NCI-H146 treated with DMSO at 0.1 percent for 48 hours (cell line): ENCODE data around the gene RGP1.

Source experiments
- DNase-seq: peaks from one replicate; lab custom pipeline; 2025; ENCODE audit not compliant: unreplicated experiment; lab: John Stamatoyannopoulos, UW

Gene RGP1

DNA sequence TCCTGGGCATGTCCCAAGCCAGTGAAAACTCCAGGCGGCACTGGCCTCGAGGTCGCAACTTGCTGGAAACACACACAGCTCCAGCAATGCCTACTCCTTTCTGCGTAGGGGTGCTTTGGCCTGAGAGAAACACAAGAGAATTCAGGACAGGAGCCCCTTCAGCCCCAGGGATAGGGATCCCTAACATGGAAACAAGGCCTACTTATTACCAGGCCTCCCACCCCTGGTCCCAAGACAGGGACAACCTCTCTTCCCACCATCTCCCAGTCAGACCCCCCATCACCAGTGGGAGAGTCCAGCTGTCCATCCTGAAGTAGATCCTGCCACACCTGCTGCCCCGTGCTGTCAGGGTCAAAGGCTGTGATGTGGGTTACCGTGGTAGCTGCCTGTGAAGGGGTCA lies 8.8 kb upstream of the RGP1 start:
- DNase-seq = no peak

DNA sequence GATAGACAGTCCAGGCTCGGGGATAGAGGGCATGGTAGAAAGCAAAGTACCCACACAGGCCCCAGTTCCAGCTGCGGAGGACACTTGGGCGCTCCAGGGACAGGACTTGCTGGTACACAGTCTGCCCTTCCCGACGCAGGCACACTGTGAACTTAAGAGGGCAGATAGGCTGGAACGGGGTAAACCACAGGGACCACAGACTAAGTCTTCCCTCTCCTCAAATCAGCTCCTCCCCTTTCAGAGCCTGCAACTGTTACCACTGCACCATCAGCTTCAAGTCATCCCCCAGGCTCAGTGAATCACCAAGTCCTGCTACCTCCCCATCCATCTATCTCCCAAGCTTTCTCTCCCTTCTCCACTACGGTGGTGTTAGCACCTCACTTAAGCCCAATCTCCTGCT lies 7.3 kb upstream of the RGP1 start:
- DNase-seq = no peak

DNA sequence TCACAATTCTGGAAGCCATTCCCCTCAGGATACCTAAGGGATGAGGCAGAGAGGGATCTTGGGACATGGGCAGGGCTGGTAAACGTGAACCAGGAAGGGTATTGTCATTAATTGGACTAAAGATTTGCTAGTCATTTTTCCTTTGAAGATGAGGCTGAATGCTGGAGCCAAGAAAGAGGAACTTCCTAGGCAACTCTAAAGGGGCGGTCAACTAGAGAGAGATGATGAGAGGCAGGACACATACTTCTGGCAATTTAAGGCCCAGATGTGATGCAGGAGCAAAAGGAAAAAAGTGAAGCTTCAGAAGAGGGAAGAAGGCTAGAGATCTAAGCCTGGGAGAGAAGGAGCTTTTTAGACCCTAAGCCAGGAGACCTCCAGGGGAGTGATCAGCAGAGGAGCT lies 5.6 kb upstream of the RGP1 start:
- DNase-seq = no peak

DNA sequence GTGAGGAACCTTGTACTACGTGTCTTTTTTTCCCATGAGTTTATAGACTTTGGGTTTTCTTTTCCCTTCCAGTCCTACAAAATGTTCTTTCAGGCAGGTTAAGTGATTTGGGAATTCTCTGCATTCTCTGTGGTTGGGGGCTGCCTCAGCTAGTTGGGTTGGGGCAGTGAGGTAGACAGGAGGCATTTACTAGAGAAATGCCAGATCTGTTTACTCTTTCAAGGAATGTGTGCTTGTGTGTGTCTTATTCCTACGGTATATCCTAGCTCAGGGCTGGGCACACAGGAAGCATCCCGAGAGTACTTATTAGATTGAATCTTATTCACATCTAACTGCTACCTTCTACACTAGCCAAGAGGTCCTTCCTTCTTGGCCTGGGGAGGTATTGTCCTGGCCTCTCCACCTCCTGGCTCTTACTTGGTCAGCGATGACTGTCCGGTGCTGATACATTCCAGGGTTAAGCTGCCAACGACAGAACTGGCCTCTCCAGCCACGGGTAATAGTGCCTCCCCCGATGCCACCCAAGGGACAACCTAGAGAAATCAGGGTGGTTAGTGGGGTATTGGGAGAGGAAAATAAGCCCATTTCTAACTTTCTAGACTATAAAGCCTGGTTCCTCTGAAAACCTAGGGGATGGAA lies 5.1 kb upstream of the RGP1 start:
- no peak for DNase-seq

DNA sequence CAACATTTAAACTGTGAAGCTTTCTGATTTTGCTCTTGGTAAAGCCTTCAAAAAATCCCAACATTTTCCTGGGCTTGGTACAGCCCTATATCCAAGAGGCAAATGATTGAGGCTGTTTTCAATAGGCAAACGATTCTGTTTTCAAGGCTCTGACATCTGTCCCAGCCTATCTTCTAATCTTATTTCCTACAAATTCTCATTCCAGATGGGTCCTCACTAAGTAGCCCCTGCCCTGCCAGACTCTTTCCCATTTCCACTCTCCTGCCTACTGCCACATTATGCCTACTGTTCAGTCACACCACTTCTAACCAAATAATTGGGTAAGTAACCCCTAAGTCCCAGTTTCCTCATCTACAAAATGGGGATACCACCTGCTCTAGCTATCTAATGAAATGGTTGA lies 3.5 kb upstream of the RGP1 start:
- no peak for DNase-seq

DNA sequence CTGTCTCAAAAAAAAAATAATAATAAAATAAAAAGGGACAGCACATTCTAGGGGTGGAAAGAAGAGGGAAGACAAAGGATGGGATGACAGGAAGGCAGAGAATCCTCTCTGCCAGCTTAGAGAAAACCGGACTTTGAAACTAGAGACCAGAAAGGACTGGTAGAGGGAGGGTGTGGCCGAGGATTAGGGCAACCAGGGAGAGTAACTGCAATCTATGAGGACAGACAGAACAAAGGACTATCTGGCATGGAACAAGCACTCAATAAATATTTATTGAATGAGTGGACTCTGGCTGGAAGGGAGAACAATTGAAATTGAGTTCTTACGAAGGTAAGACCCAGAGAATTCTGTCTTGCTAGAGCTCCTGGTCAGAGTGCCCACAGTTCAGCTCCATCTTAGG lies 2.5 kb upstream of the RGP1 start:
- DNase-seq = no peak

DNA sequence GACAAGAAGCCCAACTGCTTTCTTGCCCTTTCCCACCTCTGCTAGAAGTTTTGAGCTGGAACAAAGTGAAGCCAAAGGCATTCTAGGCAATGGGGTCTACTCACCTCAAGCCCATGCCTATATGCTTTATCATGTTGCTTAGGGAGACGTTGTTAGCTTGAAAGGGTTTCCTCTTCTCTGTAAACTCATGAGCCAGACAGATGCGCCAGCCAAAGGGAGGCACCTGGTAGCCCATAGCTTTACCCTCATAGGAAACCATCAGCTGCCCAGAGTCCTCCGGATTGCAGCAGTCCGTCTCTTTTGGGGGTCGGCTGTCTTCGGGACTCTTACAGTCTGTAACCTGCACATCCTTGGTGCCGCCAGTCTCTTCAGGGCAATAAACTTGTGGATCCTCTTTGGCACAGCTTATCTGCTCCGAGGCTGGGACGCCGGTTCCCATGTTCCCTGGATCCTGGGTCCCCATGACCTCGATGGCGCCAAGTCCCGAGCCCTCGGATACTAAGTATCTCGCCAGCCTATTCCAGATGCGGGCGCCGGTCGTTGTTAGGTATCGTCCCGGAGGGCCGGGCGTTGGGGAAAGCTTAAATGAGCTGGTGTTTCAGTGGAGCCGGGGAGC lies 737 bp upstream of the RGP1 start:
- no peak for DNase-seq

DNA sequence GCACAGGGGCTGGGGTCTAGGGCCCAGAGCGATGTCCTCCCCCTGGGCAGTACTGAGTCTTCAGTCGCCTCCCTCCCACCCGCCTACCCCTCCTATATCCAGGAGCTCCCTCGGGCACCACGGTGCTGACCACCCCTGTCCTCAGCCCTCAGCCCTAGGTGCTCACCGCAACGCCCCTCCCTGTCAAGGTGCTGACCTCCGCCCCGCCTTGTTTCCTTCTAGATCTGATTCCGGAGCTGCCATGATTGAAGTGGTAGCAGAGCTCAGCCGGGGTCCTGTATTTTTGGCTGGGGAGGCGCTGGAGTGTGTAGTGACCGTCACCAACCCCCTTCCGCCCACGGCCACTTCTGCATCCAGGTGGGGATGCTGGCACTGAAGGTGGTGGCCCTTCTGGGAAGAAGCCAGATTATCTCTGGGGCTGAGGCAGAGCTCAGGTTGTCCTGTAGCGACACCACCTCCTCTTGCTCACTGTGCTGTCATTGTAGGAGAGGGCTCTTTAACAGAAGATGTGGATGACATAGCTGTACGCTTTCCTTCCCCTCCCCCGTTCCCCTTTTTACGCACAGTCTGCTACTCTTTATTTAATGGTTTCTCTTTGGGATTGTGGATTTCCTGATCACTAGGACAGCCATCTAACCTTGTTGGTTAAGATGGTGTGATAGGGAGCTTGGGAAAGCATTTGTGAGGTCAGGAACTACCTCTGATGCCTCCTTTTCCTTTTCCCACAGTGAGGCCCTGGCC lies 598 bp downstream of the RGP1 start:
- no peak for DNase-seq

DNA sequence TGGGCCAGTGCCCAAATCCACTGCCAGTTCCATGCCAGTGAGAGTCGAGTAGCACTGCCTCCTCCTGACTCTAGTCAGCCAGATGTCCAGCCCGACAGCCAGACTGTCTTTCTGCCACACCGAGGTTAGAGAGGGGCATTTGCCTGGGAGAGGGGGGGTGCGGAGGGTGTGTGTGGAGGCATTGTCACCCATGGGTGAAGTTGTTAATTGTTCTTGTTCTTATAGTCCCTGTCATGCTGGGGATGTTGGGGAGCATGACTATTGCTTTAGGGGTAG lies 1.1 kb downstream of the RGP1 start:
- DNase-seq = no peak

DNA sequence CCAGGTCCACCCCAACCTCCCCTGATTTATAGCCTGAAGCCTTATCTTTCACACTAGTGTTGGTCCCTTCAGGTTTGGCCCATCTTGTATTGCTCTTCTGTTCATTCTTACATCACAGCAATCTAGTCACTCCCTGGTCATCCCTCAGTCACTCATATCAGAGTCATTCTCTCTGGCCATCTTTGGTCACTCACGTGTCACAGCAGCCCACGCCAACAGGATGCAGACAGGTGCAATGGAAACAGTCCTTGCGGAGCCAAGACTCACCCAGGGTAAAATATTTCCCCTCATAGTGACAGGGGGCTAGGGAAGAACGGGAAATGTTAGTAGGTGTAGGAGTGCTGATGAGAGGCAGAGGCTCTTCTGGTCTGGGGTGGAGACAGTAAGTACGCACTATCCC lies 4.4 kb downstream of the RGP1 start:
- DNase-seq = no peak

DNA sequence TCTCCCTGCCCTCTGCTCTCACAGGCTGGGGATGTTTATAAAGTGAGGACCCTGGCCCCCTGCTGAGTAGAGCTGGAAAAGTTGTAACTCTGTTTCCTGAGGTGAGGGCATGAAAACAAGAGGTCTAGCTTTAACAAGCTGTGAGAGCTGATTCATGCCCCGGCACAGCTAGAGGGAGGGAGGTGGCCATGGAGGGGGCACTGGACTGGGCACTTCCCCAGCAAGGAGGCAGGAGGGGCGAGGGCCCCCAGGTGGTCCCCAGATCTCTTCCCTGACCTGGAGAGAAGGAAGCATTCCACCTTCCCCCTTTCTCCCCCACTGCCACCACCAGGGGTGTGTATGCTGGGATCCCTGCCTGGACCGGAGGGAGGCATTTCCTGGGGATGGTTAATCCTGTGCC lies 5.2 kb downstream of the RGP1 start, which contains the start of gene MSMP:
MSMP (minus strand) TSS at position 13 of the 400 bp plus-strand sequence. CDS start 147 bp downstream, outside the sequence.
- DNase-seq = no peak

DNA sequence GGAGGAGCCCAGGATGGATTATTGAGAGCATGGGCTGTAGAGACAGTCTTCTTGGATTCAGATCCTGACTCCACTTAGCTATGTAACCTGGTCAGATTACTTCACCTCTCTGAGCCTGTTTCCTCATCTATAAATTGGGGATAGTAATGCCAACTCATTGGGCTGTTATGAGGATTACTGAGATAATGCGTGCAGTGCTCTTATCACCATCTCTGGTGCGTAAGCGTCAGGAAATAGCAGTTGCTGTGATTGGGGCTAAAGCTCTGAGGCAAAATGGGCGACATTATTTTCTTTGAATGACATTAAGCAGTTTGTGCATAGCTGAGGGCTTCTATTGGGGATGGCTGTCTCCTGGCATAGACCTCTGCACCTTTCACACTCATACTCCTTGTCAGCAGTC lies 6.0 kb downstream of the RGP1 start:
- DNase-seq = no peak

DNA sequence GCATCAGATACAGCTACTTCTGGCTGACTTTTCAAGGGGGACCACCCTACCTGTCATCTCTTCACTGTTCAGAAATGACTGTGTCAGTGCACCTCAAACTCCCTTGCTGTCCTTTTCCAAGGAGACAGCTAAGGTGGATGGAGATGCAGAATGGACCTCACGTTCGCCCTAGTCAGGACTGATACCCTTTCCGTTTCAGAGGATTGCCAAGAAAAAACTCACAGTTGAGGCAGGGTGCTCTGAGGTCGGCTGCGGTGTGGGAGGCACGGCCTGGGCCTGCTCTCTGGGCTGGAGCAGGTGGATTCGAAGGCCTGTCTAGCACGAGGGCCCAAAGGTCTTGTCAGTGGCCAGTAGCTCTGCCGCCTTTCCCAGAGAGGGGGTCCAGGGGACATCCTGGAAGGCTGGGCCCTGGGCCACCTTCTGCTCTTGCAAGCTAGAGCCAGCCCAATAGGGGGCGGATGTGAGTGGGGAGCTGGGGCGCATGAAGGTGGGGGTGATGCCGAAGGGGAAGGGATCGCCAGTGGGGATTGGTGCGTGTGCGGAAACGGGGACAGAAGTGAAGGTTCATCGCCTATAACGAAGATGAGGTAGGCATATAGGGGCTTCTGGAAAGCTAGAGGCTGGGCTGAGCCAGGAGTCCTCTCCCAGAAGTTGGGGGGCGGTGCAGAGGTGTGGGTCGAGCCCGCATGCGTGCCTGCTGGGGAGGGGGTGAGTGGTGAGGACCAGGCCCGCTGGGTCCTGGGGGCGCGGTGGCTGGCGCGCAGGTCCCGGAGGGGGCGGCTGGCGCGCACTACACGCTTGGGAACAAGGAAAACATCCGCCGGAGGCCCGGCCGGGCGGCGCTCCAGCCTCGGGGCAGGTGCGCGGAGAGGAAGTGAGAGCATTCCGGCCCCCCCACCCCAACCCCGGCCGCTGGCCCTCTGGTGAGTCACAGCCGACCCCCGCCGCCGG lies 7.5 kb downstream of the RGP1 start:
- DNase-seq = peak; percentile 67

DNA sequence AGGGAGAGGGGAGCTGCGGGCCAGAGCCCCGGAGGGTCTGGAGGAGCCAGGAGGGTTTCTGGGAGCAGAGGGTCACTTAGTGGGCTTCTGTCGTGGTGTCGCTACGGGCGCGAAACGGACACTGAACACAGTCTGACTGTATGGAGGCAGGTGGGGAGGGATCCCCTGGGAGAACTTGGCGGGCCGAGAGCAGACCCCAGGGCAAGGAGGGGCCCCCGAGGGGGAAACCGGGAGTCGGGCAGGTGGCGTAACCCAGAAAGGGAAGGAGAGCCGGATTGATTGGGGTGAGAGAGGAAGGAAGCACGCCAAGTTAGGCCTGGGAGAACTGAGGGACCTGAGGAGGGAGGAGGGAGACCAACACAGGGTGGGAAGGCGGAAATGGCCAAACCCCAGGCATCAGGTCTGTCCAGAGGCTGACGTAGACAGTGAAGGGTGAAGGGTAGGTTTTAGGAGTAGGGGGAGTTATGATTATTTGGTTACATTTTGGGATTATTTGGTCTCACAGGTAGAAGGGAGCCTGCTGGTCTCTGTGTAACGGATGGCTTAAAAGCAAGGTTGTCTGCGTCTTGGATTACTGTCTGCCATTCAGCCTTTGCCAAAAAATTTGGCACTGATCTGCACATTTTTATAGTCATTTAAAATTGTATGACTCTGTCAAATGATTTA lies 8.3 kb downstream of the RGP1 start:
- DNase-seq = peak; percentile 60

DNA sequence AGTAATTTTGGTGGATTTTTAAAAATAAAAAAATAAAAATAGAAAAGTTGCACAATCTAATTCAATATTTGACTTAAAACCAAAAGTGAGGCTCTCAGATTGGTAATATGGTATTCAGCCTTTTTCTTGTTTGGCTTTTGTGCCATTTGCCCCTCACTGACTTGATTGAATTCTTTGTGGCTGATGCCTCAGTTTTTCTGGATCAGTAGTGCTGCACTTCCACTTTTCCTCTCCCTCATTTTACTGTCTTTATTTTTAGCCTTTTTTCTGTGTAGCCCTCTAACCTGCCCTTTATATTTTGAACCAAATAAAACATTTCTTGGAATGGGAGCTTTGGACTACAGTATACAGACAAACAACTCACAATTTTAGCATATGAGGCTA lies 8.8 kb downstream of the RGP1 start:
- DNase-seq = no peak

DNA sequence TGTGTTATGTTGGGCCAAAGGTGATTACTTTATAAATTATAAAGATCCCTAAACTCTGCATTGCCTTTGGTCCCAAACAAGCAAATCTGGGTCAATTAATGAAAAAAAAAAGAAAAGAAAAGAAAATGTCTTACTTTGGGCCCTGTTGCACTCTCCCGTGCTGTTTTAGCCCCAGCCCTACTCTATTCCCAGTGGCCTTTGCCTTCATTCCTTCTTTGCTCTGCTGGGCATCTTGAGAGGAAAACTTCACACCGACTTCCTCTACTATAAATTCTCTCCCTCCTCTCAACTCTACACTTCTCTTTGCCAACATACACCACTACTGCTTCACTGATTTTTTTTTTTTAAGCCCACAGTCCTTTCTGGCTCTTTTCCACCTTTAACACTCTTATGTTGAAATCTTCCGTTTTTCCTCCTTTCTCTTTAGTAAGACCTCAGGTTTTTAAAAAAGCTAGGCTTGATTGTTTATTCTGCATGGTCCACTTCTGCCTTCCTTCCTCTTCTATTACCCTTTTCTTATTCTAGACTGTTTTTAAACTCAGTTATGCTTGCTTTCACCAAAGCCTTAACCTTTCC lies 9.5 kb downstream of the RGP1 start:
- no peak for DNase-seq

DNA sequence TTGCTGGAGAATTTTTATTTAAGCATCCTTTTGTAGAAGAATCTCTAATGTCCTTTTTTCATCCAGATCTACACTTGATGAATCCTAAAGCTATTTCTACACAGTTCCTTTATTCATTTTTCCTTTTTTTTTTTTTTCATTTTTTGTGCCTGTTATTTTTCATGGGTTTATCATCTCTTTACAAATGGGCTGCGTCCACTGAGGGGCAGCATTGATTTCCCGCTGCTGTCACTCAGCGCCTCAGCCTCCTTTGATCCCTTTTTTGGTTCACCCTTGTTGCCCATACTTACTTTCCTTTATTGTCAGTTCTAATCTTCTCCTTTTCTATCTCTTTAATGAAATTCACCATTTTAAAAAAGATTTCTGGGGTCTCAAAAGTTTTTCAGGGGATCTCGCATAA lies 10.7 kb downstream of the RGP1 start:
- DNase-seq = no peak

DNA sequence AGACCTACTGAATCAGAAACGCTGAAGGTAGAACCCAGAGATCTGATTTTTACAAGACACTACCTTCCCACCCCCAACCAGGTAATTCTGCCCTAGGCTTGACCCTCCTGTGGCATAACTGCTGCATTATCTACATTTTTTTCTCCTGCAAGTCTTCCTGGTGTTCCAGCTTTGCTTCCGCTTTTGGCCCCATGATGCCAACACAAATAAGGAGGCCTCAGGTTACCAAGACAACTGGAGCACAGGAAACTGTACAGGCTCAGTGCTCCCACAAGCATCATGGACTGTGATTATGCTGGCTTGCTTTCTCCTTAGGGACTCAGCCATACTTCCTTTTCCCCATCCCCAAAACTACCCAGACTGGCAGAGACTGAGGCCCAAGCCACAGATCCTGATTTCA lies 11.6 kb downstream of the RGP1 start:
- peak; percentile 32 for DNase-seq

DNA sequence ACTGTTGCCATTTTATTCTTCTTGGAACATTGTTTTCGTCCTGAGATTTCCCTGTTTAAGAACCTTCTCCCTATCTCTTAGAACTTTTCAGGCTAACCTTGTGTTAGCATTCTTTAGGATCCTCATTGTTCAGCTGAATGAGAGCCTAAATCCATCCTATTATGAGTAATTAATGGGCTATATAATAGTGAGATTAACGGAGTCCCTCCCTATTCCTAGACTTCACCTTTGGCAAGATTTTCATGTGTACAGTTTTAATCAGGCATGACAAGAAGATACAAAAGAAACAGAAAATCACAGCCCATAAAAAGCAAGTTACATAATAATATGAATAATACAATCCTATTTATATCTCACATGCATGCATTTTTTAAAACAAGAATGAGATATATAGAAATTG lies 14.1 kb downstream of the RGP1 start:
- no peak for DNase-seq

DNA sequence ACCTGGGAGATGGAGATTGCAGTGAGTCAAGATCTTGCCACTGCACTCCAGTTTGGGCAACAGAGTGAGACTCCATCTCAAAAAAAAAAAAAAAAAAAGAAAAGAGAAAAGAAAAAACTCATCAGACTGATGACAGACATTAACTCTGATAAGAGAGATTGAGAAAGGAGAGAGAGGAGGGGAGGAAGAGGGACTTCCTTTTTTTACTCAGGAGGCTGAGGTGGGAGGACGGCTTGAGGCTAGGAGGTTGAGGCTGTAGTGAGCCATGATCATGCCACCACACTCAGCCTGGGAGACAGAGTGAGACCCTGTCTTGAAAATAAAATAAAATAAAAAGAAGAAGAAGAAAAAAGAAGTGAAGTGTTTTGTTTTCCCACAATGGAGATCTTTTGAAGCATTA lies 14.7 kb downstream of the RGP1 start:
- DNase-seq = no peak

DNA sequence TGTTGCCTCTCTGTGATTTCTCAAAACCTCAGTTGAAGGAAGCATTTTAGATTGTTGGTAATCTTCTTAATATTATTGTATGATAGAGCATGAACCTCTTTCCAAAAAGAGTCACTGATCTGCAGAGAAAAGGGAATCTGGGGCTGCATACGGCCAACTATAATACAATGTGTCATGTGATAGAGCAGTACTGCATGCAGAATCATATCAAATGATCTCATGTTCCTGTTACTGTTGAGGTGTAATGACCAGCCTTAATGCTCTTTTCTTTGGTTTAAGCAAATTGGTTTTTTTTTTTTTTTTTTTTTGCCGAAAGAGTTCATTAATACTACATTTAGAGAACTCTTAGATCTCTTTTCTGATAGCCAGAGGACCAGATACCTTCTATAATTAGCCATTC lies 17.9 kb downstream of the RGP1 start:
- no peak for DNase-seq
